Natural killer cell (primary cell): ENCODE results near the gene GPN2. TPM values are rescaled to one million over a fixed set of nuclear protein-coding genes. Genes with fewer than 3 reads are reported as not detected.

Experiments used
- ATAC-seq, 3 donors: fragments of 150-1000 bp in 2 of 3; fragments of 200-7000 bp in 1 of 3; cut with Tn5 transposase; 1 replicate in 1 of 3; 2 replicates in 2 of 3; pipeline ENCODE4 v1.10.0; 2021; ENCODE audit warnings: mild to moderate bottlenecking in 2 of 3, moderate library complexity in 2 of 3
- DNase-seq, 2 donors: peaks; one replicate each; pipeline versions ENCODE4 v3.0.0 to v3.0.0-alpha.2; 2013 to 2021; ENCODE audit warnings: mixed read lengths in 1 of 2
- H3K27ac ChIP-seq: one replicate; pipeline ENCODE4 v1.5.1; 2013; ENCODE audit warnings: mild to moderate bottlenecking, low read length
- H3K27me3 ChIP-seq: one replicate; pipeline ENCODE4 v1.6.1; 2013; ENCODE audit warnings: low read length; ENCODE audit not compliant: control insufficient read depth, insufficient read depth
- H3K36me3 ChIP-seq: one replicate; pipeline ENCODE4 v1.6.1; 2013; ENCODE audit warnings: low read length; ENCODE audit not compliant: control insufficient read depth, insufficient read depth
- H3K4me1 ChIP-seq: one replicate; pipeline ENCODE4 v1.6.1; 2013; ENCODE audit warnings: low read length; ENCODE audit not compliant: control insufficient read depth, insufficient read depth
- H3K4me3 ChIP-seq: one replicate; pipeline ENCODE4 v1.5.1; 2013; ENCODE audit warnings: low read length
- H3K9me3 ChIP-seq: one replicate; pipeline ENCODE4 v1.6.1; 2013; ENCODE audit warnings: low read length; ENCODE audit not compliant: control insufficient read depth, insufficient read depth
- H3K27ac Mint-ChIP-seq, 2 donors: one replicate each; pipeline ENCODE4 v1.8.0; 2022; ENCODE audit warnings: mild to moderate bottlenecking in 2 of 2, mixed read lengths in 2 of 2, moderate library complexity in 1 of 2
- H3K27me3 Mint-ChIP-seq, 2 donors: one replicate each; pipeline ENCODE4 v1.8.0; 2022; ENCODE audit warnings: low read depth in 2 of 2, mixed read lengths in 2 of 2
- H3K36me3 Mint-ChIP-seq: one replicate; pipeline ENCODE4 v1.8.0; 2022; ENCODE audit warnings: mixed read lengths
- H3K4me1 Mint-ChIP-seq, 2 donors: one replicate each; pipeline ENCODE4 v1.8.0; 2022; ENCODE audit warnings: mixed read lengths in 2 of 2
- H3K4me3 Mint-ChIP-seq: one replicate; pipeline ENCODE4 v1.8.0; 2022; ENCODE audit warnings: mild to moderate bottlenecking, moderate library complexity, mixed read lengths
- H3K9me3 Mint-ChIP-seq, 2 donors: one replicate each; pipeline ENCODE4 v1.8.0; 2022; ENCODE audit warnings: mixed read lengths in 2 of 2
- WGBS: methylation state at CpG from one replicate; pipeline ENCODE4 v1.1.7; 2013; ENCODE audit warnings: missing lambda C conversion rate; ENCODE audit not compliant: insufficient coverage; 5-methylcytosine and 5-hydroxymethylcytosine counted together
- intact Hi-C: fragments of 100-400 bp; cut with micrococcal nuclease; formaldehyde crosslinking; loops from one replicate; pipeline ENCODE4 v1.14.2; 2022
- total RNA-seq, 4 donors: library from RNA; stranded (reverse); fragments of 120-200 nt in 1 of 4; gene quantifications; one replicate each; pipeline versions ENCODE4 v1.2.3 to v1.2.4, GENCODE V29; 2013 to 2022
- TF ChIP-seq, protein P1 (sequence below): fragments of 200-600 bp; IDR thresholded peaks from one replicate; pipeline ENCODE4 v1.8.0; 2022; ENCODE audit warnings: antibody characterized with exemption

Gene GPN2
- total RNA-seq, 3 donors from 2014 or later (not counting 1 experiment from before 2014, with no cell fraction given), result 32.4 to 42.6 (median 37.9) TPM

DNA sequence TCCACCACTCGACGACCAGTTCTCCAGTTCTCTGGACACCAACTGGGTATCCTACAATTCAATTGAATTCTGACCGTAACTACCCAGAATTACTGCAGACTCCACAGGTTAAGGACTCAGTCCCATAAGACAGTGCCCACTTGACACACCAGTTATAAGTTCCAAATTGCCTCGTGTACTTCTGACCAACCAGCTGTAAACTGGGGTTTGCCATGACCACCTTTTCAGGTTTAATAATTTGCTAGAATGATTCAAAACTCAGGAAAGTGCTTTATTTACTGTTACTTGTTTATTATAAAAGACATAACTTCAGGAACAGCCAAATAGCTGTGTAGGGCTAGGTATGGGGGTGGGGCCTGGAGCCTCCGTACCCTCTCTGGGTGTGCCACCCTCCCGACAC lies 46.7 kb upstream of the GPN2 start:
- H3K4me3 ChIP-seq, result no peak overlapping the region
- intact Hi-C loops, result no loop called here
- TF ChIP-seq, protein P1, sequence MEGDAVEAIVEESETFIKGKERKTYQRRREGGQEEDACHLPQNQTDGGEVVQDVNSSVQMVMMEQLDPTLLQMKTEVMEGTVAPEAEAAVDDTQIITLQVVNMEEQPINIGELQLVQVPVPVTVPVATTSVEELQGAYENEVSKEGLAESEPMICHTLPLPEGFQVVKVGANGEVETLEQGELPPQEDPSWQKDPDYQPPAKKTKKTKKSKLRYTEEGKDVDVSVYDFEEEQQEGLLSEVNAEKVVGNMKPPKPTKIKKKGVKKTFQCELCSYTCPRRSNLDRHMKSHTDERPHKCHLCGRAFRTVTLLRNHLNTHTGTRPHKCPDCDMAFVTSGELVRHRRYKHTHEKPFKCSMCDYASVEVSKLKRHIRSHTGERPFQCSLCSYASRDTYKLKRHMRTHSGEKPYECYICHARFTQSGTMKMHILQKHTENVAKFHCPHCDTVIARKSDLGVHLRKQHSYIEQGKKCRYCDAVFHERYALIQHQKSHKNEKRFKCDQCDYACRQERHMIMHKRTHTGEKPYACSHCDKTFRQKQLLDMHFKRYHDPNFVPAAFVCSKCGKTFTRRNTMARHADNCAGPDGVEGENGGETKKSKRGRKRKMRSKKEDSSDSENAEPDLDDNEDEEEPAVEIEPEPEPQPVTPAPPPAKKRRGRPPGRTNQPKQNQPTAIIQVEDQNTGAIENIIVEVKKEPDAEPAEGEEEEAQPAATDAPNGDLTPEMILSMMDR, result no peak
- Mint-ChIP-seq H3K36me3 (no peaks in the 10 kb centered on the region), H3K4me1 (peaks cover 6 to 12% of the 10 kb centered on the region in 2 donors), H3K27ac (no peak overlapping the region), H3K4me3 (no peak overlapping the region), H3K27me3 (no peaks in the 10 kb centered on the region), H3K9me3 (no peaks in the 10 kb centered on the region)
- no peak for DNase-seq
- WGBS, result 82% methylated on average over 4 of the region's 6 CpGs
- H3K9me3 ChIP-seq, result no peaks in the 10 kb centered on the region
- no peak for ATAC-seq
- no peaks in the 10 kb centered on the region for H3K4me1 ChIP-seq
- peaks cover 22% of the 10 kb centered on the region for H3K36me3 ChIP-seq
- H3K27ac ChIP-seq, result no peak overlapping the region
- no peaks in the 10 kb centered on the region for H3K27me3 ChIP-seq

DNA sequence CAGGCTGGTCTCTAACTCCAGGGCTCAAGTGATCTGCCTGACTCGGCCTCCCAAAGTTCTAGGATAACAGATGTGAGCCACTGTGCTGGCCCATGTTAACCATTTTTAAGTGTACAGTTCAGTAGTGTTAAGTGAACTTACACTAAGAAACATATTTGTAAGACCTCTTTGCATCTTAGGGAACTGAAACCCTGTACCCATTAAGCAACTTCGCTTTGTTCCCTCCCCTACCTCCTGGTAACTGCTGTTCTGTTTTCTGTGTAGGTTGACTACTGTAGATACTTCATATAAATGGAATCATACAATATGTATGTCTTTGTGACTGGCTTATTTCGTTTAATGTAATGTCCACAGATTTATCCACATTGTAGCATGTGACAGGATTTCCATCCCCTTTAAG lies 42.4 kb upstream of the GPN2 start:
- DNase-seq, result no peak
- no peak for ATAC-seq
- 100% methylated on average over 1 of the region's 3 CpGs for WGBS
- Mint-ChIP-seq H3K27ac (peak overlapping the region in 1 of 2 donors; percentile 36), H3K9me3 (no peaks in the 10 kb centered on the region), H3K36me3 (no peaks in the 10 kb centered on the region), H3K4me3 (no peak overlapping the region), H3K4me1 (peaks cover 4 to 7% of the 10 kb centered on the region in 2 donors), H3K27me3 (no peaks in the 10 kb centered on the region)
- Histone ChIP-seq H3K9me3 (no peaks in the 10 kb centered on the region), H3K27ac (no peak overlapping the region), H3K4me1 (no peaks in the 10 kb centered on the region), H3K4me3 (no peak overlapping the region), H3K27me3 (no peaks in the 10 kb centered on the region), H3K36me3 (peaks cover 31% of the 10 kb centered on the region)
- intact Hi-C loops, result no loop called here
- TF ChIP-seq, protein P1, result no peak

DNA sequence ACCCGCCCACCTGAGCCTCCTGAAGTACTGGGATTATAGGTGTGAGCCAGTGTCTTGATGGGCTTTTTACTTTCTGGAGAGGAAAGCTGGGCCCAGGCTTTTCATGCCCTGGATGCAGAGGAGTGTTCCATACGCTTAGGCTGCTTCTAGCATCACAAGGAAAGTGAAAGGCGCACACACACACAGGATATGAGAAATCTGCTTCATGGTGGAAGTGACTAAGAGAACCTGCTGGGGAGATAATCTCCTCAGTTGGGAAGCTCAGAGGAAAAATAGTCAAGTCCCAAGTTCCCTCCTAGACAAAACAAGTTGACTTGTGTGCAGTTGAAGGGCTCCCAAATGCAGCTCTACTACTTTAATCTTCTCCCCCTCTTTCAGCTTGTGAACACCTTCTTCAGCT lies 33.6 kb upstream of the GPN2 start:
- Mint-ChIP-seq H3K4me3 (peak overlapping the region; percentile 97), H3K27ac (peak overlapping the region; percentile 93 to 97), H3K36me3 (no peaks in the 10 kb centered on the region), H3K4me1 (peaks cover 39 to 41% of the 10 kb centered on the region in 2 donors), H3K9me3 (no peaks in the 10 kb centered on the region), H3K27me3 (no peaks in the 10 kb centered on the region)
- H3K4me3 ChIP-seq, result no peak overlapping the region
- no peak for DNase-seq
- H3K4me1 ChIP-seq, result peaks cover 18% of the 10 kb centered on the region
- no peak overlapping the region for H3K27ac ChIP-seq
- TF ChIP-seq, protein P1, result no peak
- no peak for ATAC-seq
- WGBS, result 95% methylated on average over 3 of the region's 3 CpGs
- H3K9me3 ChIP-seq, result no peaks in the 10 kb centered on the region
- intact Hi-C loops, result no loop called here
- no peaks in the 10 kb centered on the region for H3K27me3 ChIP-seq
- H3K36me3 ChIP-seq, result peaks cover 29% of the 10 kb centered on the region

DNA sequence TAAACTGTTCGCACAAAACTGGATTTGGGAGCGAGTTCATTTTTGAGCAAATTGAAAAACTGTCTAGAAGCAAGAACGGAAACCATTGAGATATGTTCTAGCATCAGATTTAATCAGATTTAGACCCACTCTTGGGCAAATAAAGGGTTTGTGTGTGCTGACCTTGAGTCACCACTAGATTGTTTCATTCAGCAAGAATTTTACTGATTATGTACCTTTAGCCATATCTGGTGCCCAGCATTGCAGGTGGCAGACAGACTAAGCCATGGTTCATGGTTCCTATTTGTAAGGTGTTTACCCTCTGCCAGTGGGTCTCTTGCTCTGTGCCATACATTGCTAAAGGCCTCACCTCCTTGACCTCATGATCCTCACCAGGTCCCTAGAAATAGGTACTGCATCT lies 32.8 kb upstream of the GPN2 start:
- H3K36me3 Mint-ChIP-seq, result no peaks in the 10 kb centered on the region

More for the DNA sequence above, 32.8 kb upstream of the GPN2 start:
- Histone ChIP-seq H3K27ac (no peak overlapping the region), H3K9me3 (no peaks in the 10 kb centered on the region), H3K4me1 (peaks cover 18% of the 10 kb centered on the region), H3K27me3 (no peaks in the 10 kb centered on the region), H3K4me3 (no peak overlapping the region), H3K36me3 (peaks cover 22% of the 10 kb centered on the region)
- DNase-seq (no peak), ATAC-seq (no peak)
- Mint-ChIP-seq H3K4me3 (peak overlapping the region; percentile 97), H3K4me1 (peaks cover 35 to 39% of the 10 kb centered on the region in 2 donors), H3K27ac (peak overlapping the region; percentile 93 to 97), H3K27me3 (no peaks in the 10 kb centered on the region), H3K9me3 (no peaks in the 10 kb centered on the region)
- intact Hi-C loops, result no loop called here
- TF ChIP-seq, protein P1, result no peak
- 97% methylated on average over 3 of the region's 3 CpGs for WGBS
